ENCODE data around the gene UBXN4.

DNA sequence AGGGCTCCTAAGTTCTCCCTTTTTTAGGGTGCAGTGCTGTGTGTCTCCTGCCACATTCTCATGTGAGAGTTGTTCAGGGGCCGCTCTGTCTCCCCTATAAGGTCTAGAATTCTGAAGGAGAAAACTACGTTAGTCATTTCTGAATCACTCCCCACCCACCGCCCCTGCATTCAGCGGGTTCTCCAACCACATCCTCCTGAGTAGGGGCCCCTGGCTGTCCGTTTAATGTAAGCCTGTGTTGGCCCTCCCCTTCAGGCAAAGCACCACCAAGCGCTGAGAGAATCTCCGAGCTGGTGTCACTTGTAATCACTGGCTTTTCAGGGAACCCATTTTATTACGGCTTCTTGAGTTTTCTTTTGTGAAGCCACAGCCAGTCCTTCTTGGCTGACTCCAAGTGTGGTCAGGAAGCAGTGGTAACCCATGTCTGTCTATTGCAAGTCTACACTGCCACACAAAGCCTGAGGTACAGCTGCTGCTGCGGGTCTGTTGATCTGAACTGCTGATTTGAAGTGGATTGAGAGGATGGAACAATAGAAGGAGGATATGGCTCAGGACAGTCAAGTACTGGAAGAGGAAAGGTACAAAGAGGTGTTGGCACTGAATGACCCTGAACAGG is 78.5 kb downstream of the UBXN4 start:
- TF ChIP-seq, protein P1, sequence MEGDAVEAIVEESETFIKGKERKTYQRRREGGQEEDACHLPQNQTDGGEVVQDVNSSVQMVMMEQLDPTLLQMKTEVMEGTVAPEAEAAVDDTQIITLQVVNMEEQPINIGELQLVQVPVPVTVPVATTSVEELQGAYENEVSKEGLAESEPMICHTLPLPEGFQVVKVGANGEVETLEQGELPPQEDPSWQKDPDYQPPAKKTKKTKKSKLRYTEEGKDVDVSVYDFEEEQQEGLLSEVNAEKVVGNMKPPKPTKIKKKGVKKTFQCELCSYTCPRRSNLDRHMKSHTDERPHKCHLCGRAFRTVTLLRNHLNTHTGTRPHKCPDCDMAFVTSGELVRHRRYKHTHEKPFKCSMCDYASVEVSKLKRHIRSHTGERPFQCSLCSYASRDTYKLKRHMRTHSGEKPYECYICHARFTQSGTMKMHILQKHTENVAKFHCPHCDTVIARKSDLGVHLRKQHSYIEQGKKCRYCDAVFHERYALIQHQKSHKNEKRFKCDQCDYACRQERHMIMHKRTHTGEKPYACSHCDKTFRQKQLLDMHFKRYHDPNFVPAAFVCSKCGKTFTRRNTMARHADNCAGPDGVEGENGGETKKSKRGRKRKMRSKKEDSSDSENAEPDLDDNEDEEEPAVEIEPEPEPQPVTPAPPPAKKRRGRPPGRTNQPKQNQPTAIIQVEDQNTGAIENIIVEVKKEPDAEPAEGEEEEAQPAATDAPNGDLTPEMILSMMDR (IDR thresholded peaks at IDR 0.05; ENCODE audit: low read length), result no peak
- TF ChIP-seq EZH2phosphoT487 (IDR thresholded peaks at IDR 0.05; ENCODE audit: low read length), result no peak
- TF ChIP-seq EZH2 (optimal IDR thresholded peaks at IDR 0.05; ENCODE audit: low read depth, low read length), result no peak

Measured in MM.1S (cell line).